Progenitor cell of endocrine pancreas (in vitro differentiated cells): ENCODE data around the gene PLXNB2. TPM values are rescaled to one million over a fixed set of nuclear protein-coding genes. Genes with fewer than 3 reads are reported as not detected.

ENCODE experiments used
- DNase-seq: peaks from one replicate; pipeline ENCODE4 v3.0.0; 2021; ENCODE audit warnings: low spot score; ENCODE audit not compliant: unreplicated experiment
- H3K27ac Mint-ChIP-seq: 2 replicates; pipeline ENCODE4 v1.8.0; 2021; ENCODE audit warnings: mild to moderate bottlenecking, moderate library complexity, mixed read lengths
- H3K27me3 Mint-ChIP-seq: 2 replicates; pipeline ENCODE4 v1.8.0; 2021; ENCODE audit warnings: mixed read lengths
- H3K36me3 Mint-ChIP-seq: 2 replicates; pipeline ENCODE4 v1.8.0; 2022; ENCODE audit warnings: mixed read lengths; ENCODE audit not compliant: insufficient read depth
- H3K4me1 Mint-ChIP-seq: 2 replicates; pipeline ENCODE4 v1.8.0; 2021; ENCODE audit warnings: low read depth, mixed read lengths
- H3K4me3 Mint-ChIP-seq: 2 replicates; pipeline ENCODE4 v1.8.0; 2021; ENCODE audit warnings: low read depth, mild to moderate bottlenecking, moderate library complexity, mixed read lengths
- H3K9me3 Mint-ChIP-seq: 2 replicates; pipeline ENCODE4 v1.8.0; 2021; ENCODE audit warnings: low read depth, mixed read lengths
- total RNA-seq: library from RNA; stranded (reverse); gene quantifications from 2 replicates; pipeline ENCODE4 v1.2.1, GENCODE V29; 2021
- TF ChIP-seq, protein P1 (sequence below): fragments of 200-600 bp; sonication (generic); IDR thresholded peaks from one replicate; pipeline ENCODE4 v1.5.0; 2021; ENCODE audit warnings: antibody characterized with exemption, mild to moderate bottlenecking; ENCODE audit not compliant: unreplicated experiment

Gene PLXNB2
- total RNA-seq, 1 donor from 2014 or later, result 182 TPM

DNA sequence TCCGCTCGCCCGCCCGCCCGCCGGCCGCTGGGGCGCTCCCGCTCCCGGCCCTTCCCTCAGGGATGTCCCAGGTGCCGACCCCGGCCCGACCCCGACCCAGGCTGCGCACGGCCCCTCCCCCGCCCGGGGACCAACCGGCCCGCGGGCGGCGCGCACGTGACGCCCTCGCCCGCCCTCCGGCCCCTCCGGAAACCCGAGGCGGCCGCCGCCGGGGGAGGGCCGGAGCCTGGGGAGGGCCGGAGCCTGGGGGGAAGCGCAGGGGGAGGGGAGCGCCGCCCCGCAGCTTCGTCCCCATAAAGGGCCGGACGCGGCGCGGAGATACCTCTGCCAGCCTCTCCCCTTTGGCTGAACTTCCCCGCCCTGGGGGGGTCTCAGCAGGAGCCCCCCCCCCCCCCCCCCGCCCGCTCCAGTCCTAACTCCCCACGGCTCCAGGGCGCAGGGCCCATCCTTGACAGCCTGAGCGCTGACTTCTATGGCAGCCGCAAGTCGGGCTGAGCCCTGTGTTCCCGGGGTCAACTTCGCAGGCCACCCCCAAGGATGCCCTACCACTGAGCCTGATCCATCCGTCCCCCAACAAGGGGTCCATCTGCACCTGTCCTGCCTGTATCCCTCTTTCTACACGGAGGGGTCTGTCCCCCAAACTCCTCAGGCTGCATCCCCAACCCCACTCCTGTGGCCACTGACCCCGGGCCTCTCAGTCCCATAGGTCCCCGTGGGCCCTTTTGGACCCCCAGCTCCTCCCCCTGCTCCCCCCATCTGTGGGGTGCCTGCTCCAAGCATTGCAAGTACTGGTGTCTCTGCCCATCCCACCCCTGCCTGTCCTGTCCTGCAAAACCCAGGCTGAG is 45.6 kb downstream of the PLXNB2 start, which contains the start of gene MAPK12:
TSS of gene MAPK12 (minus strand) at position 69 of the 845 bp plus-strand sequence. CDS start 174 bp downstream, outside the sequence.
- Mint-ChIP-seq H3K4me1 (peaks cover 3% of the 10 kb centered on the region), H3K27me3 (peaks cover 17% of the 10 kb centered on the region), H3K9me3 (no peaks in the 10 kb centered on the region), H3K36me3 (no peaks in the 10 kb centered on the region), H3K4me3 (peak within 1 kb of the TSS; percentile 72), H3K27ac (peak within 1 kb of the TSS; percentile 16)
- DNase-seq, result peak; percentile 61
- TF ChIP-seq, protein P1, sequence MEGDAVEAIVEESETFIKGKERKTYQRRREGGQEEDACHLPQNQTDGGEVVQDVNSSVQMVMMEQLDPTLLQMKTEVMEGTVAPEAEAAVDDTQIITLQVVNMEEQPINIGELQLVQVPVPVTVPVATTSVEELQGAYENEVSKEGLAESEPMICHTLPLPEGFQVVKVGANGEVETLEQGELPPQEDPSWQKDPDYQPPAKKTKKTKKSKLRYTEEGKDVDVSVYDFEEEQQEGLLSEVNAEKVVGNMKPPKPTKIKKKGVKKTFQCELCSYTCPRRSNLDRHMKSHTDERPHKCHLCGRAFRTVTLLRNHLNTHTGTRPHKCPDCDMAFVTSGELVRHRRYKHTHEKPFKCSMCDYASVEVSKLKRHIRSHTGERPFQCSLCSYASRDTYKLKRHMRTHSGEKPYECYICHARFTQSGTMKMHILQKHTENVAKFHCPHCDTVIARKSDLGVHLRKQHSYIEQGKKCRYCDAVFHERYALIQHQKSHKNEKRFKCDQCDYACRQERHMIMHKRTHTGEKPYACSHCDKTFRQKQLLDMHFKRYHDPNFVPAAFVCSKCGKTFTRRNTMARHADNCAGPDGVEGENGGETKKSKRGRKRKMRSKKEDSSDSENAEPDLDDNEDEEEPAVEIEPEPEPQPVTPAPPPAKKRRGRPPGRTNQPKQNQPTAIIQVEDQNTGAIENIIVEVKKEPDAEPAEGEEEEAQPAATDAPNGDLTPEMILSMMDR, result no peak

DNA sequence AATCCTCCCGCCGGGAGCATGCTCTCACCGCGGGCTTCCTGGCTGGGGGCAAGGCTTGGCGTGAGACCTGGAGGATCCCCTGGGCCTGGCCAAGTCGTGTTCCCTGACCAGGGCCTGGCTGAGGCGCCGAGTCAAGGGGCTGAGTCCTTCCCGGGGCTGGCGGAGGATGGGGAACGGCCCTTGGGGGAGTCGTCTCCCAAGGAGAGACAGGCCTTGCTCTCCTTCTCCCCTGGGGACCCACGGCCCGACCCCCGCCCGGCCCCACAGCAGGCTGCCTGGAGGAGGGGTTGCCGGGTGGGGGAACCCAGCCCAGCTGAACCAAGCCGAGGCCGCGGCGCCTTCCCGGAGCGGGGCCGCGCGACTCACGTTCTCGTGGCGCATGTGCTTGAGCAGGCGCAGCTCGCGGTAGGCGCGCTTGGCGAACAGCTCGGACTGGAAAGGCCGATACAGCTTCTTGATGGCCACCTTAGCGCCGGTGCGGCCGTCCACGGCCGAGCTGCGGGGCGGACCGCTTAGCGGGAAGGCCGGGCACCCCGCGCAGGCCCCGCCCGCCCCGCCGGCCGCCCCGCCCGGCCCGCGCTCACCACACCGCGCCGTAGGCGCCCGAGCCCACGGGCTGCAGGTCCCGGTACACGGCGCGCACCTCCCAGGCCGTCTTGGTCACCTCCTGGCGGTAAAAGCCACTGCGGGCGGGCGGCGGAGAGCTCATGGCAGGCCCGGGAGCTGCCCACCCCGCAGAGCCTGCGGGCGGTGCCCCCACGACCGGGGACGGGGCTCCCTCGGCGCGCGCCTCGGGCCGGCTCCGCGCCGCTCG is 46.4 kb downstream of the PLXNB2 start:
- H3K4me1 Mint-ChIP-seq, result peaks cover 3% of the 10 kb centered on the region
- H3K4me3 Mint-ChIP-seq, result peak overlapping the region; percentile 61
- no peak for DNase-seq
- H3K27ac Mint-ChIP-seq, result no peak overlapping the region
- TF ChIP-seq, protein P1, result no peak
- peaks cover 12% of the 10 kb centered on the region for H3K27me3 Mint-ChIP-seq
- H3K9me3 Mint-ChIP-seq, result no peaks in the 10 kb centered on the region
- no peaks in the 10 kb centered on the region for H3K36me3 Mint-ChIP-seq

DNA sequence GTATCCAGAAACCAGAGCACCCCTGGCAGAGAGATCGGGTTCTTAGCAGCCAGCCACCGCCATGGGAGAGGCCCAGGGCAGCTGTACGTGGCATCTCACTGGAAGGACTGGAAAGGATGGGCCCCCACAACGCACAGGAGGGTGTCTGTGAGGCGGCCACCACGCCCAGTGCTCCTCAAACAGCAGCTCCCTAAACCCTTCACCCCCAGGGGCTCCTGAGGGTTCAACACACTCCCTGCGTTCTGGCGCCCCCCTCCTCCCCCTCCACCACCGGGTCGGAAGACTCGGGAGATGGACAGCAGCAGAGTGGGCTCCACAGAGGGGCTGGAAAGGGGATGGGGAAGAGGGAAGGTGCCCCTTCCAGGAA is 47.0 kb downstream of the PLXNB2 start:
- no peak for DNase-seq
- no peak overlapping the region for H3K27ac Mint-ChIP-seq
- H3K9me3 Mint-ChIP-seq, result no peaks in the 10 kb centered on the region
- peak overlapping the region; percentile 61 for H3K4me3 Mint-ChIP-seq
- H3K36me3 Mint-ChIP-seq, result no peaks in the 10 kb centered on the region
- H3K27me3 Mint-ChIP-seq, result peaks cover 10% of the 10 kb centered on the region
- peaks cover 3% of the 10 kb centered on the region for H3K4me1 Mint-ChIP-seq
- TF ChIP-seq, protein P1, result no peak

DNA sequence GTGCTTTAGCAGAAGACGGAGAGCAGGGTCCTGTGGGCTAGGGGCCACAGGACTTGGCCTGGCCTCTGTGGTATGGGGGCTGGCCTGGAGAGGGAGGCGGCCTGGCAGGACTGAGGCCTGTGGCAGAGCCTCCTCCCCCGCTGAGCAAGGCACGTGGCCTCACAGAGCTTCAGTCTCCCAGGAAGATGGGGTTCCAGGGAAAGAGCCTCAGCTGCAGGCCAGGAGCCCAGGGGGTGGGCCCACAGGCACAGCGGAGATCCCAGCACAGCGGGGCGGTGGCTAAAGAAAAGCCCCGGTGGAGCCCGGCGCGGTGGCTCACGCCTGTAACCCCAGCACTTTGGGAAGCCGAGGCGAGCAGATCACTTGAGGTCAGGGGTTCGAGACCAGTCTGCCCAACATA is 48.1 kb downstream of the PLXNB2 start:
- H3K27ac Mint-ChIP-seq, result no peak overlapping the region
- H3K27me3 Mint-ChIP-seq, result peaks cover 3% of the 10 kb centered on the region
- DNase-seq, result no peak
- TF ChIP-seq, protein P1, result no peak
- peaks cover 3% of the 10 kb centered on the region for H3K4me1 Mint-ChIP-seq
- H3K4me3 Mint-ChIP-seq, result peak overlapping the region; percentile 53
- no peaks in the 10 kb centered on the region for H3K36me3 Mint-ChIP-seq
- no peaks in the 10 kb centered on the region for H3K9me3 Mint-ChIP-seq
